GM19452 (cell line): ENCODE data around the gene PATL2.
"Not testable (repeated sequence)": the region's sequence is repeated elsewhere in the genome, so short reads cannot be mapped to it uniquely, and the experiment has no call there.

Experiments used
- ATAC-seq: cut with Tn5 transposase; IDR thresholded peaks from one replicate; pipeline ENCODE4 v1.9.1; 2021; ENCODE audit not compliant: unreplicated experiment

Gene PATL2

DNA sequence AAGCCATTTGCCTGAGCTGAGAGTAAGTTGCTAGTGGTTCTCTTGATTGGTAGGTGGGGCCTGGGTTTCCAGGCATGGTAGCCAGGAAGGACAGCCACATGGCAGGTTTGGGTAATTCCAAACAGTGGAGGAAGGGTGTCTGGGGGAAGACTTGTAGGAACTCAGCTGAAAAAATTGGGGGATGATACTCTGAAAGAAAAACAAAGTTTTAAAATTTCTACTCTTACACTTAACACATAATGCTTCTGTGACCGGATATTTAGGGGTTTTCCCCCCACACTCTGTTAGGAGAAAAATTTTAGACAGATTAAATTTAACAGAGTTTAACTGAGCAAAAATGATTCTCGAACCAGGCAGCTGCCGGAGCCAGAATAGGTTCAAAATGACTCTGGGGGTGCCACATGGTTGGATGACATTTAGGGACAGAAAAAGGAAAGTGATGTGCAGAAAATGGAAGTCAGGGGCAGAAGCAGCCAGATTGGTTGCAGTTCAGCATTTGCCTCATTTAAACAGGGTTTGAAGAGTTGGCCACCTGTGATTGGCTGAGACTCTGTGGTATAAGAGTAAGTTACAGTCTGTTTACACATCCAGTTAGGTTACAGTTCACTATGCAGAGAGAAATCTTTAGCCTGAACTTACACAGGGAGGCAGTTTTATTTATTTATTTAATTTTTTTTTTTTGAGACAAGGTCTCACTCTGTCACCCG lies 8.3 kb upstream of the PATL2 start:
- ATAC-seq, result peak; percentile 45

DNA sequence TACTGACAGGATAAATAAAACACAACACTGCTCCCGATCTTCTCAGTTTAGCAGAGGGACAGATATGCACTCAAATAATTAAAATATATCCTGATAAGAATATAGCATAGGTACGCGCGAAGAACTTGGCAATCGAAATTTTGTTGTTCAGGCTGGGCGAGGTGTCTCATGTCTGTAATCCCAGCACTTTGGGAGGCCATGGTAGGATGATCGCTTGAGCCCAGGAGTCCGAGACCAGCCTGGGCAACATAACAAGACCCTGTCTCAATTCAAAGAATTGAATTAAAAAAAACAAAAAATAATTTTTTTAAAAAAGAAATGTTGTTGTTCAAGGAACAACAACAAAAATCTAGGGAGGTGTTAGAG lies 7.8 kb upstream of the PATL2 start:
- ATAC-seq, result no peak

DNA sequence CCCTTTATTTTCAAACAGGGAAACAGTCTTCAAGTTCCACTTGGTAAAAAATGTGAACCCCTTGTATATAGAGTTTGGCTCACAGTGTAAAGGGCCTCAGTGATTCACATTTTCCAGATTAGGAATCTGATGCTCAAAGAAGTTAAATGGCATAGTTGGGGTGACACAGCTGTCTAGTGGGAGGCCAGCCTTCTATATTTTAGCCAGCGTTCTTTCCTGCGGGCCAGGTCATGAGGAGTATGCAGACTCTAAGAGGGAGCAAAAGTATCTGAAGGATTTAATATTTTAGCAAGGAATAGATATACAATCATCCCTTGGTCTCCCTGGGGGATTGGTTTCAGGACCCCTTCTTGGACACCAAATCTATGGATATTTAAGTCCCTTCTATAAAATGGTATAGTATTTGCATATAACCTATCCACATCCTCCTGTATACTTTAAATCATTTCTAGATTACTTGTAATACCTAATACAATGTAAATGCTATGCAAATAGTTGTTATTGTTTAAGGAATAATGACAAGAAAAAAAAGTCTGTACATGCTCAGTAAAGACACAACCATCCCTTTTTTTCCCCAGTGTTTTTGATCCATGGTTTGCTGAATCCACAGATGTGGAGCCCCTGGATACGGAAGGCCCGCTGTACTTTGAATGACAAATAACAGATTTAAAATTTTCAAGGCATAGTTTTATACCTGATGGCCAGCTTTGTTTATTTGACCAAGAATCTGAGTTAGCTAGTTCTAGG lies 7.2 kb upstream of the PATL2 start:
- ATAC-seq, result no peak

DNA sequence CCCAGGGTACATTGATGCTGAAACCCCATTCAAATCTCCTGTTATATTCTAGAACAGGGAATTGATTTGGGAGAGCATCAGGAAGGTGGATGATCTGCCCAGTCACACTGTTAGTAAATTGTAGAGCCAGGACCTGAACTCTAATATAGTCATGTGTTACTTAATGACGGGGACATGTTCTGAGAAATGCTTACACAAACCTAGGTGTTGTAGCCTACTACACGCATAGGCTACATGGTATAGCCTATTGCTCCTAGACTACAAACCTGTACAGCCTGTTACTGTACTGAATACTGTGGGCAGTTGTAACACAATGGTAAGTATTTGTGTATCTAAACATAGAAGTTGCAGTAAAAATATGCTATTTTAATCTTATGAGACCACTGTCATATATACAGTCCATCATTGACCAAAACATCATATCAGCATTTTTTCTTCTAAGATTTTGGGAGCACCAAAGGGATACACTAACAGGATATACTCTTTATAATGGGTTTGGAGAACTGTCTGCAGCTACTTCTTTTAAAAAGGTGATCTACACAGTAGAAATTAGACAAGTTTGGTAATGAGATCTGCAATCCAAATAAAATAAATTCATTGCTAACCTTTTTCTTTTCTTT lies 6.0 kb upstream of the PATL2 start:
- ATAC-seq, result no peak

DNA sequence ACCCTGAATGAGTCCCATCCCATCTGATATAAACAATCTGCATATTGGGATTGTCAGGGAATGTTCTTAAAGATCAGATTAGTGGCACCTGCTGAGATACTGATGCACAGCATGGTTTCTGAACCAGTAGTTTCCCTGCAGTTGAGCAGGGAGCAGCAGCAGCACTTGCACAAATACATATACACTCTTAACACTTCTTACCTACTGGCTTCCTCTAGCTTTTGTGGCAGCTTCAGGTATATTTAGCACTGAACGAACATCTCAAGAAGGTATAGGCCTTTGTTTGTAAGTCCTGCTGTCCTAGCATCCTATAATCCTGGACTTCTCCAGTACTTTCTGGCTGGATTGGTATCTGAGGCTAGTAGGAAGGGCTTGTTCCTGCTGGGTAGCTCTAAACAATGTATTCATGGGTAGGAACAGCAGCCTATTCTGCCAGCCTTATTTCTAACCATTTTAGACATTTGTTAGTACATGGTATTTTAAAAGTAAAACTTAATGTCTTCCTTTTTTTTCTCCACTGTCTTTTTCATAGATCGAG lies 4.7 kb upstream of the PATL2 start:
- no peak for ATAC-seq

DNA sequence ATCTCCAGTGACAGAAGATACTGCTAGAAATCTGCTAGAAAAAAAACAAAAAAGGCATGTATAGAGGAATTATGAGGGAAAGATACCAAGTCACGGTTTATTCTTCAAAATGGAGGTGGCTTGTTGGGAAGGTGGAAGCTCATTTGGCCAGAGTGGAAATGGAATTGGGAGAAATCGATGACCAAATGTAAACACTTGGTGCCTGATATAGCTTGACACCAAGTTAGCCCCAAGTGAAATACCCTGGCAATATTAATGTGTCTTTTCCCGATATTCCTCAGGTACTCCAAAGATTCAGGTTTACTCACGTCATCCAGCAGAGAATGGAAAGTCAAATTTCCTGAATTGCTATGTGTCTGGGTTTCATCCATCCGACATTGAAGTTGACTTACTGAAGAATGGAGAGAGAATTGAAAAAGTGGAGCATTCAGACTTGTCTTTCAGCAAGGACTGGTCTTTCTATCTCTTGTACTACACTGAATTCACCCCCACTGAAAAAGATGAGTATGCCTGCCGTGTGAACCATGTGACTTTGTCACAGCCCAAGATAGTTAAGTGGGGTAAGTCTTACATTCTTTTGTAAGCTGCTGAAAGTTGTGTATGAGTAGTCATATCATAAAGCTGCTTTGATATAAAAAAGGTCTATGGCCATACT lies 4.1 kb upstream of the PATL2 start:
- ATAC-seq, result no peak

DNA sequence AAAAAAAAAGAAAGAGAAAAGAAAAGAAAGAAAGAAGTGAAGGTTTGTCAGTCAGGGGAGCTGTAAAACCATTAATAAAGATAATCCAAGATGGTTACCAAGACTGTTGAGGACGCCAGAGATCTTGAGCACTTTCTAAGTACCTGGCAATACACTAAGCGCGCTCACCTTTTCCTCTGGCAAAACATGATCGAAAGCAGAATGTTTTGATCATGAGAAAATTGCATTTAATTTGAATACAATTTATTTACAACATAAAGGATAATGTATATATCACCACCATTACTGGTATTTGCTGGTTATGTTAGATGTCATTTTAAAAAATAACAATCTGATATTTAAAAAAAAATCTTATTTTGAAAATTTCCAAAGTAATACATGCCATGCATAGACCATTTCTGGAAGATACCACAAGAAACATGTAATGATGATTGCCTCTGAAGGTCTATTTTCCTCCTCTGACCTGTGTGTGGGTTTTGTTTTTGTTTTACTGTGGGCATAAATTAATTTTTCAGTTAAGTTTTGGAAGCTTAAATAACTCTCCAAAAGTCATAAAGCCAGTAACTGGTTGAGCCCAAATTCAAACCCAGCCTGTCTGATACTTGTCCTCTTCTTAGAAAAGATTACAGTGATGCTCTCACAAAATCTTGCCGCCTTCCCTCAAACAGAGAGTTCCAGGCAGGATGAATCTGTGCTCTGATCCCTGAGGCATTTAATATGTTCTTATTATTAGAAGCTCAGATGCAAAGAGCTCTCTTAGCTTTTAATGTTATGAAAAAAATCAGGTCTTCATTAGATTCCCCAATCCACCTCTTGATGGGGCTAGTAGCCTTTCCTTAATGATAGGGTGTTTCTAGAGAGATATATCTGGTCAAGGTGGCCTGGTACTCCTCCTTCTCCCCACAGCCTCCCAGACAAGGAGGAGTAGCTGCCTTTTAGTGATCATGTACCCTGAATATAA lies 2.2 kb upstream of the PATL2 start:
- ATAC-seq, result no peak

DNA sequence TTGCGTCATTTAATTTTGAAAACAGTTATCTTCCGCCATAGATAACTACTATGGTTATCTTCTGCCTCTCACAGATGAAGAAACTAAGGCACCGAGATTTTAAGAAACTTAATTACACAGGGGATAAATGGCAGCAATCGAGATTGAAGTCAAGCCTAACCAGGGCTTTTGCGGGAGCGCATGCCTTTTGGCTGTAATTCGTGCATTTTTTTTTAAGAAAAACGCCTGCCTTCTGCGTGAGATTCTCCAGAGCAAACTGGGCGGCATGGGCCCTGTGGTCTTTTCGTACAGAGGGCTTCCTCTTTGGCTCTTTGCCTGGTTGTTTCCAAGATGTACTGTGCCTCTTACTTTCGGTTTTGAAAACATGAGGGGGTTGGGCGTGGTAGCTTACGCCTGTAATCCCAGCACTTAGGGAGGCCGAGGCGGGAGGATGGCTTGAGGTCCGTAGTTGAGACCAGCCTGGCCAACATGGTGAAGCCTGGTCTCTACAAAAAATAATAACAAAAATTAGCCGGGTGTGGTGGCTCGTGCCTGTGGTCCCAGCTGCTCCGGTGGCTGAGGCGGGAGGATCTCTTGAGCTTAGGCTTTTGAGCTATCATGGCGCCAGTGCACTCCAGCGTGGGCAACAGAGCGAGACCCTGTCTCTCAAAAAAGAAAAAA lies 1.4 kb upstream of the PATL2 start:
- no peak for ATAC-seq

DNA sequence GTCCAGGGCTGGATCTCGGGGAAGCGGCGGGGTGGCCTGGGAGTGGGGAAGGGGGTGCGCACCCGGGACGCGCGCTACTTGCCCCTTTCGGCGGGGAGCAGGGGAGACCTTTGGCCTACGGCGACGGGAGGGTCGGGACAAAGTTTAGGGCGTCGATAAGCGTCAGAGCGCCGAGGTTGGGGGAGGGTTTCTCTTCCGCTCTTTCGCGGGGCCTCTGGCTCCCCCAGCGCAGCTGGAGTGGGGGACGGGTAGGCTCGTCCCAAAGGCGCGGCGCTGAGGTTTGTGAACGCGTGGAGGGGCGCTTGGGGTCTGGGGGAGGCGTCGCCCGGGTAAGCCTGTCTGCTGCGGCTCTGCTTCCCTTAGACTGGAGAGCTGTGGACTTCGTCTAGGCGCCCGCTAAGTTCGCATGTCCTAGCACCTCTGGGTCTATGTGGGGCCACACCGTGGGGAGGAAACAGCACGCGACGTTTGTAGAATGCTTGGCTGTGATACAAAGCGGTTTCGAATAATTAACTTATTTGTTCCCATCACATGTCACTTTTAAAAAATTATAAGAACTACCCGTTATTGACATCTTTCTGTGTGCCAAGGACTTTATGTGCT lies 721 bp upstream of the PATL2 start:
- peak; percentile 14 for ATAC-seq

DNA sequence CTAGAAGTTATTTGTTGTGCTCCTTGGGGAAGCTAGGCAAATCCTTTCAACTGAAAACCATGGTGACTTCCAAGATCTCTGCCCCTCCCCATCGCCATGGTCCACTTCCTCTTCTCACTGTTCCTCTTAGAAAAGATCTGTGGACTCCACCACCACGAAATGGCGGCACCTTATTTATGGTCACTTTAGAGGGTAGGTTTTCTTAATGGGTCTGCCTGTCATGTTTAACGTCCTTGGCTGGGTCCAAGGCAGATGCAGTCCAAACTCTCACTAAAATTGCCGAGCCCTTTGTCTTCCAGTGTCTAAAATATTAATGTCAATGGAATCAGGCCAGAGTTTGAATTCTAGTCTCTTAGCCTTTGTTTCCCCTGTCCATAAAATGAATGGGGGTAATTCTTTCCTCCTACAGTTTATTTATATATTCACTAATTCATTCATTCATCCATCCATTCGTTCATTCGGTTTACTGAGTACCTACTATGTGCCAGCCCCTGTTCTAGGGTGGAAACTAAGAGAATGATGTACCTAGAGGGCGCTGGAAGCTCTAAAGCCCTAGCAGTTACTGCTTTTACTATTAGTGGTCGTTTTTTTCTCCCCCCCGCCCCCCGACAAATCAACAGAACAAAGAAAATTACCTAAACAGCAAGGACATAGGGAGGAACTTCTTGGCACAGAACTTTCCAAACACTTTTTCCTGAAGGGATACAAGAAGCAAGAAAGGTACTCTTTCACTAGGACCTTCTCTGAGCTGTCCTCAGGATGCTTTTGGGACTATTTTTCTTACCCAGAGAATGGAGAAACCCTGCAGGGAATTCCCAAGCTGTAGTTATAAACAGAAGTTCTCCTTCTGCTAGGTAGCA lies 657 bp downstream of the PATL2 start:
- no peak for ATAC-seq

DNA sequence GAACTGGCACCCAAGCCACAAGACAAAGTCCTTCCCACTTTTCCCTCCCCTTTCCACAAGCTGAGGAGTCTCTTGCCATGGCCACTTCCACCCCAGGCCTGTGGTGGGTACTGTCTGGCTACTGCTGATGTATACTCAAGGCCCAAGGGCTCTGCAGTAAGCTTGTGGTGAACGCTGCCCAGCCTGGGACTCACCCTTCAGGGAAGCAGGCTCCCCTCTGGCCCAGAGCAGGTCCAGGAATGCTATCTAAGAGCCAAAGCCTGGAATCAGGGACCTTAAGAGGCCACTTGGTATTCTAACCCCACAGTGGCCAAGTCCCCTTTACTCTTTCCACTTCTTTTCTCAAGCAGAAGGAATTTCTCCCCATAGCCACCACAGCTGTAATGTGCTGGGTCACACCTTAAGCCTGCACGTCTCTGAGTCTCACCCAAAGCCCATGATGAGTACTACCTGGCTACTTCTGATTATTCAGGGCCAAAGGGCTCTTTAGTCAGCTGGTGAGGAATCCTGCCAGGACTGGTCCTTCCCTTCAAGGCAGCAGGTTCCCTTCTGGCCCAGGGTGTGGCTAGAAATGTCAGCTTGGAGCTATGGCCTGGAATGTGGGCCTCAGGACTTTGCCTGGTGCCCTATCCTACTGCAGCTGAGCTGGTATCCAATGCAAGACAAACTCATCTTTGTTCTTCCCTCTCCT lies 4.0 kb downstream of the PATL2 start:
- ATAC-seq, result no peak

DNA sequence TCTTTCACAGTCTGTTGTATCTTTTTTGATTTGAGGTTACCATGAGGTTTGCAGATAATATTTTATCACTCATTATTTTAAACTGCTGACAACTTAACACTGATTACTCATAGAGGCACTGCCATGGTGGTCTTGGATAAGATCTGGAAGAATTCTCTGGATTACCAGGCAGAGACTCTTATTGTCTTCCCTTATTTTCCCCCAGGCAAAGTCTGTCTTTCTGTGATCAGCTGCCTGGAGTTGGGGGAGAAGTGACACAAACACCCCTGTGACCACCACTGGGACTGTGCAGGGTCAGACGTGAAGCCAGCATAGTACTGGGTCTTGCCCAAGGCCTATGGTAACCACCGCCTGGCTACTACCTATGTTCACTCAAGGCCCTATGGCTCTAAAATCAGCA lies 4.7 kb downstream of the PATL2 start:
- no peak for ATAC-seq

DNA sequence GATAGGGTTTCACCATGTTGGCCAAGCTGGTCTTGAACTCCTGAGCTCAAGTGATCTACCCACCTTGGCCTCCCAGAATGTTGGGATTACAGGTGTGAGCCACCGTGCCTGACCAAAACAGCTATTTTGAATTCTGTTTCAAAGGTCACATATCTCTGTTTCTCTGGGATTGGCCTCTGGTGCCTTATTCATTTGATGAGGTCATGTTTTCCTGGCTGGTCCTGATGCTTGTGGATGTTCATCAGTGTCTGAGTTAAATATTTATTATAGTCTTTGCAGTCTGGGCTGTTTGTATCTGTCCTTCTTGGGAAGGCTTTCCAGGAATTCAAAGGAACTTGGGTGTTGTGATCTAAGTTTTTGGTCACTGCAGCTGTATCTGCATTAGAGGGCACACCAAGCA lies 5.1 kb downstream of the PATL2 start:
- no peak for ATAC-seq

DNA sequence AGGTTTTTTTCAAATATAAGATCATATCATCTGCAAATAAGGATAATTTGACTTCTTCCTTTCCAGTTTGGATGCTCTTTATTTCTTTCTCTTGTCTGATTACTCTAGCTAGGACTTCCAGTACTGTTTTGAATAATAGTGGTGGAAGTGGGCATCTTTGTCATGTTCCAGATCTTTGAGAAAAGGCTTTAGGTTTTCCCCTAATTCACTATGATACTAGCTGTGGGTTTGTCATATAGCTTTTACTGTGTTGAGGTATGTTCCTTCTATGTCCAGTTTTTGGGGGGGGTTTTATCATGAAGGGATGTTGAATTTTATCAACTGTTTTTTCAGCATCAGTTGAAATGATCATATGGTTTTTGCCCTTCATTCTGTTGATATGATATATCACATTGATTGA lies 10.4 kb downstream of the PATL2 start:
- not testable (repeated sequence) for ATAC-seq

DNA sequence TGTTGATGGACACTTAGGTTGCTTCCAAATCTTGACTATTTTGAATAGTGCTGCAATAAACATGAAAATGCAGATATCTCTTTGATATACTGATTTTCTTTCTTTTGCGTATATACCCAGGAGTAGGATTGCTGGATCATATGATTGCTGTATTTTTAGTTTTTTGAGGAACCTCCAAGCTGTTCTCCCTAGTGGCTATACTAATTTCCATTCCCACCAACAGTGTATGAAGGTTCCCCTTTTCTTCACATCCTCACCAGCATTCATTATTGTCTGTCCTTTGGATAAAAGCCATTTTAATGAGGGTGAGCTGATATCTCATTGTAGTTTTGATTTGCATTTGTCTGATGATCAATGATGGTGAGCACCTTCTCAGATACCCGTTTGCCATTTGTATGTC lies 12.5 kb downstream of the PATL2 start:
- no peak for ATAC-seq

DNA sequence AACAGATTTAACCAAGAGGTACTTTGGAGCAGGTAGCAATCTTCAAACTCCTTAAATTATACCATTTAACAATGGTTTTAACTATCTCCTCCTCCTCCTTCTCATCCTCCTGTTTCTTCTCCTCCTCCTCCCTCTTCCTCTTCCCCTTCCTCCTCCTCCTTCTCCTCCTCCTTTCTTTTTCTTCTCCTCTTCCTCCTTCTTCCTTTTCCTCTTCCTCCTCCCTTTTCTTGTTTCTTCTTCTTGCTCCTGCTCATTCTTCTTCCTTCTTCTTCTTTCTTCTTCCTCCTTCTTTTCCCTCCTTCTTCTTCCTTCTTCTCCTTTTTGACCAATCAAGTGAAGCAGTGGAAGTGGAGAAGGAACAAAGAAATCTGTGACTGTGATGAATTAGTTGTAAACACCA lies 14.1 kb downstream of the PATL2 start:
- no peak for ATAC-seq

DNA sequence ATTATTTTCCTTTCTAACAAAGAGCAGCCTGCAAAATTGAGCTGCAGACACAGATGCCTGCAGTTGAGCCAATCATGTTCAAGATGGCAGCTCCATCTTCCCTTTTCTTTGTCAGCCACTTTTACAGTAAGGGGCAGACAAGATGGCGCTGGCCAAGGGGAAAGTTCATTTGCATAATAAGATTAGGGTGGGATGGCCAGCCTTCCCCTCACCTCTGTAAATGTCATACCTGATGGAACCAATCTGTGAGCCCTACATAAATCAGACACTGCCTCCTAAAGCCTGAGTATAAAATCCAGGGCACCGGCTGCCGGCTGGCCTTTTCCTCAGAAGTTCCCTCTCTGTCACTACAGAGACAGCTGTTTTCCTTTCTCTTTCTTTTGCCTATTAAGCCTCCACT lies 15.8 kb downstream of the PATL2 start:
- no peak for ATAC-seq

DNA sequence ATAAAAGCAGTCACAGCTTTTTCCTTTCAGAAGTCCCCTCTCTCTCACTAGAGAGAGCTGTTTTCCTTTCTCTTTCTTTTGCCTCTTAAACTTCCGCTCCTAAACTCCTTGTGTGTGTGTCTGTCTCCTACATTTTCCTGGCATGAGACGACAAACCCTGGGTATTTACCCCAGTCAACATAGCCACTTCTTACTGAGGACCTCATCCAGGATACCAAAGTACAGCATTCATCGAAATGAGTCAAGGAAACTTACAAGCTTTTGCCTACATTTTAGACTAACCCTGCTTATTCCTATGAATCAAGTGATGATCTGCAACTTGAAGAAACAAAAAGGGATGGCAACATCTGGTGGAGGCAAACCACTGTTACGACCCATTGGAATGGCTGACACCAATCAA lies 16.7 kb downstream of the PATL2 start:
- ATAC-seq, result no peak
